ENCODE data around the gene HUS1. TPM values are rescaled to one million over a fixed set of nuclear protein-coding genes. Genes with fewer than 3 reads are reported as not detected.
"Not testable (repeated sequence)": the region's sequence is repeated elsewhere in the genome, so short reads cannot be mapped to it uniquely, and the experiment has no call there.

The HUS1 gene
- total and polyA plus RNA-seq, 2 of the 4 experiments (the other 2 are of a cell fraction) = 16.2 to 18.3 TPM

- WGBS, 2 experiments (ENCODE audit: extremely low coverage in 2 of 2, insufficient read length in 1 of 2) = 62% methylated on average over 2 of the region's 13 CpGs; no CpG with 5 or more reads in 1 of the 2 experiments
- H2BK15ac ChIP-seq (ENCODE audit: low read depth, low read length); H3K14ac ChIP-seq (replicated peaks; ENCODE audit: low read depth, low read length); H3K27ac ChIP-seq (ENCODE audit: insufficient read depth, low read length); ATAC-seq (ENCODE audit: low read depth); H3K4me2 ChIP-seq (ENCODE audit: low read depth, low read length); H3K23ac ChIP-seq (ENCODE audit: low read depth, low read length); H3K18ac ChIP-seq (ENCODE audit: low read depth, low read length); H4K5ac ChIP-seq (ENCODE audit: low read depth, low read length); H2BK5ac ChIP-seq (ENCODE audit: low read depth, low read length, poor library complexity, severe bottlenecking); in situ Hi-C loops (cut with MboI; ENCODE audit: low sequenced_read_pairs); H3K4ac ChIP-seq (ENCODE audit: low read depth, low read length); H3K27me3 ChIP-seq (ENCODE audit: control insufficient read depth, insufficient read depth, low read length); H3K9me3 ChIP-seq (ENCODE audit: control insufficient read depth, insufficient read depth, low read length); H4K8ac ChIP-seq (ENCODE audit: low read depth in 2 of 2, low read length in 2 of 2); H3K79me1 ChIP-seq (ENCODE audit: low read depth in 1 of 2, low read length in 2 of 2); H3K56ac ChIP-seq (ENCODE audit: extremely low read depth, insufficient read depth, low read length); H3K4me1 ChIP-seq (ENCODE audit: control insufficient read depth, insufficient read depth, low read length); H4K91ac ChIP-seq (ENCODE audit: insufficient read depth, low read depth, low read length); H2BK120ac ChIP-seq (ENCODE audit: low read depth, low read length); H3K9me1 ChIP-seq (ENCODE audit: insufficient read depth, low read length); dilution Hi-C loops (cut with HindIII; ENCODE audit: low sequenced_read_pairs, unreplicated experiment); H2BK20ac ChIP-seq (ENCODE audit: low read depth, low read length); intact Hi-C loops (cut with micrococcal nuclease); H3K4me3 ChIP-seq (ENCODE audit: insufficient read depth, low read depth, low read length); BruUV-seq (replicated peaks); H3K9ac ChIP-seq (ENCODE audit: low read depth, low read length); H2AK5ac ChIP-seq (ENCODE audit: low read depth, low read length); H2AK9ac ChIP-seq (replicated peaks; ENCODE audit: low read depth, low read length, poor library complexity); H2AFZ ChIP-seq (replicated peaks; ENCODE audit: low read length, poor library complexity); H4K20me1 ChIP-seq (ENCODE audit: insufficient read depth, low read length); H3K36me3 ChIP-seq (ENCODE audit: control insufficient read depth, insufficient read depth, low read length): not testable (repeated sequence)
- peak; percentile 18; the same call in 1 of the 2 replicates for TF ChIP-seq BHLHE40 (IDR thresholded peaks at IDR 0.05; ENCODE audit: low read depth, low read length)
- ChIA-PET CTCF (interaction anchor here (0.6 to 1.5 kb wide), 3 partner anchors 41 to 697 kb away, joined by 3 to 6 read pairs (median 3); no protein-coding TSS in a partner anchor), POLR2A (ENCODE audit: unreplicated experiment) (interaction anchor here (0.5 kb wide), 1 partner anchor 1946 kb away, joined by 4 read pairs; no protein-coding TSS in a partner anchor)
- peak; percentile 30 for DNase-seq
Observed at GRCh38 chr7:48000164-48000563, 20.7 kb upstream of the HUS1 start.
